K562 (cell line): Measurements from ENCODE around the gene NDUFC2. TPM values are rescaled to one million over a fixed set of nuclear protein-coding genes. Genes with fewer than 3 reads are reported as not detected.

ENCODE experiments used
- ATAC-seq: fragments of 200-7000 bp; cut with Tn5 transposase; 3 replicates; pipeline ENCODE4 v1.9.1; 2020; ENCODE audit warnings: moderate library complexity
- BruUV-seq: library from RNA; stranded (reverse); fragments of 400-500 nt; replicated peaks from 2 replicates; lab custom pipeline; 2021; lab: Mats Ljungman, UMichigan
- CTCF ChIA-PET: fragments of 300-600 bp; formaldehyde crosslinking; extraction: SDS; loops from one replicate; lab custom pipeline; 2021; ENCODE audit warnings: low intra/inter-chr PET ratio; lab: Yijun Ruan, JAX
- POLR2A ChIA-PET: fragments of 300-600, 350-650 bp; sonication (Branson Sonifier 250); formaldehyde crosslinking; extraction: SDS; loops from one replicate; lab custom pipeline; 2021; ENCODE audit warnings: antibody characterized with exemption, inconsistent platforms; lab: Yijun Ruan, JAX
- DNase-seq, 4 experiments: peaks; one replicate each; pipeline versions ENCODE4 v3.0.0 to v3.0.0-alpha.2; 2011 to 2018; ENCODE audit warnings: low spot score in 3 of 4, mixed read lengths in 3 of 4; ENCODE audit errors: extremely low read depth in 1 of 4
- FAIRE-seq: peaks from 2 replicates; lab custom pipeline; 2011; peaks lifted over from hg19 to GRCh38; lab: Jason Lieb, UNC
- H2AFZ ChIP-seq: 2 replicates; pipeline ENCODE4 v1.6.0; 2011; ENCODE audit warnings: low read depth, low read length, control low read depth, inconsistent platforms
- H3K27ac ChIP-seq: fragments of 200-600 bp; 3 replicates; pipeline ENCODE4 v1.8.0; 2011; ENCODE audit warnings: low read depth, mild to moderate bottlenecking, control low read depth, inconsistent platforms, low read length, moderate library complexity, mixed read lengths; ENCODE audit errors: extremely low read depth
- H3K27me3 ChIP-seq, 2 experiments: fragments of 300-600 bp in 1 of 2; 2 replicates in 1 of 2; 3 replicates in 1 of 2; pipeline versions ENCODE4 v1.6.0 to v1.8.0; 2011; ENCODE audit warnings: inconsistent platforms in 2 of 2, low read length in 2 of 2, mild to moderate bottlenecking in 1 of 2, mixed read lengths in 1 of 2, moderate library complexity in 1 of 2; ENCODE audit not compliant: control insufficient read depth in 2 of 2, insufficient read depth in 2 of 2
- H3K36me3 ChIP-seq: fragments of 300-600 bp; 3 replicates; pipeline ENCODE4 v1.8.0; 2011; ENCODE audit warnings: mild to moderate bottlenecking, low read length, inconsistent platforms; ENCODE audit not compliant: control insufficient read depth, insufficient read depth
- H3K4me1 ChIP-seq, 2 experiments: fragments of 200-600 bp in 1 of 2; replicated peaks in 1 of 2; 2 replicates in 1 of 2; 3 replicates in 1 of 2; pipeline versions ENCODE4 v1.5.1 to v1.8.0; 2011; ENCODE audit warnings: inconsistent platforms in 2 of 2, low read length in 2 of 2, mild to moderate bottlenecking in 1 of 2, mixed read lengths in 1 of 2, moderate library complexity in 1 of 2; ENCODE audit not compliant: control insufficient read depth in 2 of 2, insufficient read depth in 2 of 2
- H3K4me2 ChIP-seq: 2 replicates; pipeline ENCODE4 v1.6.1; 2011; ENCODE audit warnings: low read length, control low read depth, inconsistent platforms, mixed read lengths; ENCODE audit not compliant: insufficient read depth
- H3K4me3 ChIP-seq: fragments of 200-600 bp; sonication (generic), shearing (Covaris generic); 2 replicates; pipeline ENCODE4 v1.5.1; 2016; ENCODE audit warnings: control low read depth, inconsistent platforms
- H3K79me2 ChIP-seq: fragments of 200-600 bp; 3 replicates; pipeline ENCODE4 v1.8.0; 2011; ENCODE audit warnings: low read length, inconsistent platforms; ENCODE audit not compliant: control insufficient read depth, insufficient read depth
- H3K9ac ChIP-seq, 2 experiments: 2 replicates each; pipeline versions ENCODE4 v1.6.0 to v1.6.1; 2011; ENCODE audit warnings: low read depth in 2 of 2, low read length in 2 of 2, control low read depth in 1 of 2, inconsistent platforms in 1 of 2, mild to moderate bottlenecking in 1 of 2, mixed read lengths in 1 of 2; ENCODE audit not compliant: insufficient read depth in 1 of 2
- H3K9me1 ChIP-seq: one replicate; pipeline ENCODE4 v1.6.0; 2011; ENCODE audit warnings: inconsistent platforms, mild to moderate bottlenecking, low read length, moderate library complexity; ENCODE audit not compliant: control insufficient read depth, insufficient read depth
- H3K9me3 ChIP-seq: replicated peaks from 2 replicates; pipeline ENCODE4 v1.5.1; 2011; ENCODE audit warnings: low read depth, low read length, inconsistent platforms; ENCODE audit not compliant: control insufficient read depth, insufficient read depth
- H4K20me1 ChIP-seq: replicated peaks from 2 replicates; pipeline ENCODE4 v1.6.1; 2011; ENCODE audit warnings: low read length, inconsistent platforms, mixed read lengths; ENCODE audit not compliant: control insufficient read depth, insufficient read depth
- CBFA2T3 ChIP-seq: fragments of 450-650 bp; IDR thresholded peaks from 2 replicates; pipeline ENCODE4 v1.6.1; 2017
- GABPB2 ChIP-seq: fragments of 250-450 bp; sonication (Bioruptor Pico); conservative IDR thresholded peaks from 2 replicates; pipeline ENCODE4 v1.5.1; 2021; ENCODE audit warnings: mild to moderate bottlenecking
- HIVEP1 ChIP-seq: fragments of 250-450 bp; sonication (Bioruptor Pico); IDR thresholded peaks from 2 replicates; pipeline ENCODE4 v1.4.0; 2020; ENCODE audit warnings: mild to moderate bottlenecking
- KAT7 ChIP-seq: sonication (generic); formaldehyde crosslinking; IDR thresholded peaks from 2 replicates; pipeline ENCODE4 v1.8.0; 2022; ENCODE audit warnings: missing genetic modification reagents, mild to moderate bottlenecking, borderline replicate concordance
- MTF1 ChIP-seq: fragments of 250-450 bp; sonication (Bioruptor Pico); IDR thresholded peaks from 2 replicates; pipeline ENCODE4 v1.9.0; 2021; ENCODE audit warnings: moderate library complexity, mild to moderate bottlenecking, inconsistent platforms, borderline replicate concordance
- MYC ChIP-seq, 2 experiments: fragments of 250-450 bp in 1 of 2; sonication (Bioruptor Pico) in 1 of 2; IDR thresholded peaks; 2 replicates each; pipeline versions ENCODE4 v1.5.1 to v1.6.1; 2012 to 2021; ENCODE audit warnings: low read depth in 2 of 2, borderline replicate concordance in 1 of 2, improper control_type of control experiment in 1 of 2, low read length in 1 of 2, mild to moderate bottlenecking in 1 of 2, moderate library complexity in 1 of 2
- NFRKB ChIP-seq: fragments of 450-650 bp; IDR thresholded peaks from 2 replicates; pipeline ENCODE4 v1.6.1; 2016; ENCODE audit warnings: low read depth
- RAD51 ChIP-seq: fragments of 450-650 bp; IDR thresholded peaks from 2 replicates; pipeline ENCODE4 v1.7.1; 2016; ENCODE audit warnings: low read depth, mild to moderate bottlenecking, borderline replicate concordance
- RBM25 ChIP-seq: fragments of 200-400 bp; formaldehyde crosslinking; IDR thresholded peaks from 2 replicates; pipeline ENCODE4 v1.6.1; 2018; ENCODE audit warnings: low read length, low read depth, moderate library complexity; ENCODE audit not compliant: severe bottlenecking
- SMAD2 ChIP-seq: fragments of 150-350 bp; IDR thresholded peaks from 2 replicates; pipeline ENCODE4 v1.6.1; 2014; ENCODE audit warnings: low read depth, mild to moderate bottlenecking, low read length
- SPI1 ChIP-seq: IDR thresholded peaks from 2 replicates; pipeline ENCODE4 v1.6.1; 2011; ENCODE audit warnings: low read depth, low read length, control low read depth, borderline replicate concordance
- SREBF1 ChIP-seq: fragments of 150-350 bp; IDR thresholded peaks from 2 replicates; pipeline ENCODE4 v1.6.1; 2014; ENCODE audit warnings: antibody characterized with exemption, low read depth, low read length, borderline replicate concordance
- SRF ChIP-seq, 2 experiments: fragments of 250-450, 450-650 bp in 1 of 2; sonication (Bioruptor Pico) in 1 of 2; sonication (generic) in 1 of 2; formaldehyde crosslinking; IDR thresholded peaks; 2 replicates each; pipeline versions ENCODE4 v1.5.0 to v1.5.1; 2020 to 2022; ENCODE audit warnings: mild to moderate bottlenecking in 1 of 2, missing genetic modification reagents in 1 of 2
- TCF7L2 ChIP-seq: fragments of 150-350 bp; IDR thresholded peaks from 2 replicates; pipeline ENCODE4 v1.6.1; 2016; ENCODE audit warnings: low read depth, mild to moderate bottlenecking, low read length, moderate library complexity
- ZC3H4 ChIP-seq: sonication (generic); formaldehyde crosslinking; IDR thresholded peaks from 2 replicates; pipeline ENCODE4 v1.9.0; 2021; ENCODE audit warnings: missing genetic modification reagents, borderline replicate concordance
- ZKSCAN8 ChIP-seq: fragments of 200-800 bp; sonication (Bioruptor generic); IDR thresholded peaks from 2 replicates; pipeline ENCODE4 v1.6.1; 2016; ENCODE audit warnings: missing genetic modification characterization, missing compliant biosample characterization
- ZNF12 ChIP-seq: sonication (generic); formaldehyde crosslinking; IDR thresholded peaks from 2 replicates; pipeline ENCODE4 v1.4.0; 2020; ENCODE audit warnings: mild to moderate bottlenecking, missing genetic modification reagents
- ZNF224 ChIP-seq: sonication (generic); formaldehyde crosslinking; IDR thresholded peaks from 2 replicates; pipeline ENCODE4 v1.8.0; 2022; ENCODE audit warnings: mild to moderate bottlenecking, missing genetic modification reagents
- ZNF263 ChIP-seq: sonication (generic); formaldehyde crosslinking; IDR thresholded peaks from 2 replicates; pipeline ENCODE4 v1.8.0; 2022; ENCODE audit warnings: mild to moderate bottlenecking, missing genetic modification reagents, borderline replicate concordance
- ZNF3 ChIP-seq: fragments of 250-450 bp; sonication (Bioruptor Pico); IDR thresholded peaks from 2 replicates; pipeline ENCODE4 v1.5.0; 2021; ENCODE audit warnings: mild to moderate bottlenecking, moderate library complexity
- ZNF384 ChIP-seq: IDR thresholded peaks from 2 replicates; pipeline ENCODE4 v1.6.1; 2012; ENCODE audit warnings: low read depth, low read length, improper control_type of control experiment
- ZNF589 ChIP-seq: fragments of 200-800 bp; sonication (Bioruptor generic); IDR thresholded peaks from 2 replicates; pipeline ENCODE4 v1.6.1; 2016; ENCODE audit warnings: low read depth, missing genetic modification characterization, missing compliant biosample characterization
- WGBS: fragments of 100-300 bp; shearing (Covaris generic); methylation state at CpG from one replicate; pipeline ENCODE4 v1.1.6; 2016; ENCODE audit warnings: low coverage, mixed read lengths; ENCODE audit not compliant: insufficient coverage; ENCODE audit errors: missing lambda C conversion rate; 5-methylcytosine and 5-hydroxymethylcytosine counted together
- in situ Hi-C: fragments of 300-500 bp; cut with MboI; formaldehyde crosslinking; loops from 4 replicates; pipeline ENCODE4 v1.15.0; 2018; ENCODE audit warnings: inconsistent platforms, mixed read lengths
- intact Hi-C: fragments of 100-400 bp; cut with micrococcal nuclease; formaldehyde crosslinking; loops from 2 replicates; pipeline ENCODE4 v1.14.2; 2022
- polyA plus RNA-seq, 8 experiments: library from polyadenylated mRNA; depleted of rRNA in 4 of 8; stranded (reverse) in 5 of 8; unstranded in 3 of 8; fragments of >200 nt; fragmentation: Nextera tagmentation in 2 of 8; fragmentation: Illumina TruSeq in 1 of 8; extraction: Ambion mirVana in 2 of 8; extraction: Trizol in 1 of 8; gene quantifications; 2 replicates each; pipeline versions ENCODE4 v1.2.1 to v1.2.3, GENCODE V29; 2011 to 2014; ENCODE audit warnings: inconsistent platforms in 1 of 8, missing spikeins in 1 of 8
- total RNA-seq, 7 experiments: library from RNA; depleted of rRNA in 6 of 7; stranded (reverse); fragments of >200 nt in 6 of 7; fragmentation: Illumina TruSeq in 2 of 7; extraction: Trizol in 2 of 7; gene quantifications; 2 replicates each; pipeline versions ENCODE4 v1.2.1 to v1.2.3, GENCODE V29; 2011 to 2021; ENCODE audit warnings: low replicate concordance in 1 of 7

Gene NDUFC2
- total and polyA plus RNA-seq, 9 of the 15 experiments (the other 6 are each of a cell fraction or from before 2014, with no cell fraction given) = 168 to 1,119 (median 442) TPM

DNA sequence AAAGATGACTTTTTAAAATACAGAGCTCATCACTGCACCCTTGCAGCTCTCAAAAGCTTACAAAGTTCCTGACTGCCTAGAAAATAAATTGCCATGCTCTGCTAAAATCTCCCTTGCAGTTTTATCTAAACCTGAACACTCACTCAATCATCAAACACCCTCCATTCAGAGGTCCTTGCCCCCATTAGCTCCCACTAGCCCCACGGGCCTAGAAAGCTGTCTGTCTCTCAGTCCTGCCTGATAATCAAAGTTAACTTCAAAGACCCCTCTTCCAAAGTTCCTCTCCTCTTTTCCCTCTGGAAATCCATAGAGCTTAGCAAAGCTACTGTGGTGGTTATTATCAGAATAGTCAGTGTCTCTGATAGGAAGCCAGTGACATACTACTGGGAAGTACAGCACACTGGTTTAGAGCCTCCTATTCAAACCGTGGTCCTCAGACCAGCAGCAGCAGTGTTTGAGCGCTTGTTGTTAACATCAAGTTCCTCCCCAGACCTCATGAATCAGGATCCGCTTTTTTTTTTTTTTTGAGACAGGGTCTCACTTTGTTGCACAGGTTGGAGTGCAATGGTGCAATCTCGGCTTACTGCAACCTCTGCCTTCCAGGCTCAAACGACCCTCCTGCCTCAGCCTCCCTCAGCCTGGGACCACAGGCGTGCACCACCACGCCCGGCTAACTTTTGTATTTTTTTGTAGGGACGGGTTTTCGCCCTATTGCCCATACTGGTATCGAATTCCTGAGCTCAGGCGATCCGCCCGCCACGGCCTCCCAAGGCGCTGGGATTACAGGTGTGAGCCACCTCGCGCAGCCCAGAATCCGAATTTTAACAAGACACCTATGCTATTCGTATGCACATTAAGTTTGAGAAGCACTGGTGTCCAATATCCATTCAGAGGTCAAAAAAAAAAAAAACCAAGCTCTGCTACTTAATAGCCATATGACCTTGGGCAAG is 1.2 kb downstream of the NDUFC2 start:
- POLR2A ChIA-PET = interaction anchor here (0.6 to 2.9 kb wide), 18 partner anchors 8 to 309 kb away, joined by 3 to 18 read pairs (median 4); partner anchors contain the start of genes ALG8, INTS4 and THRSP
- no peaks in the 10 kb centered on the region for H3K9me1 ChIP-seq
- peaks cover 9% of the 10 kb centered on the region; the same call in 1 of the 2 replicates for H4K20me1 ChIP-seq
- 0% methylated on average over 18 of the region's 21 CpGs for WGBS
- CTCF ChIA-PET = no interaction called here
- H3K9ac ChIP-seq = peak overlapping the region; percentile 91 to 99
- H3K4me3 ChIP-seq = peak overlapping the region; percentile 92
- no peaks in the 10 kb centered on the region for H3K27me3 ChIP-seq
- H2AFZ ChIP-seq = peak overlapping the region; percentile 95; the same call in 1 of the 2 replicates
- DNase-seq (peak in 1 of 4 experiments; percentile 48), FAIRE-seq (no peak), ATAC-seq (peak; percentile 11)
- in situ Hi-C loops (no loop called here), intact Hi-C loops (loop anchor here (1.0 to 2.0 kb wide), 2 partner anchors 27 to 60 kb away; partner anchors contain the start of gene ALG8)
- peaks cover 72% of the 10 kb centered on the region for H3K79me2 ChIP-seq
- H3K27ac ChIP-seq = peak overlapping the region; percentile 90
- peaks cover 23 to 35% of the 10 kb centered on the region in 2 experiments for H3K4me1 ChIP-seq
- H3K9me3 ChIP-seq = no peaks in the 10 kb centered on the region
- H3K4me2 ChIP-seq = peak overlapping the region; percentile 99
- BruUV-seq = no TSS peak
- peaks cover 30% of the 10 kb centered on the region for H3K36me3 ChIP-seq
- TF ChIP-seq GABPB2 (CRISPR knock-in tag) (no peak), KAT7 (no peak), CBFA2T3 (peak; percentile 29; the same call in 1 of the 2 replicates), RBM25 (no peak), ZC3H4 (CRISPR knock-in tag) (no peak), NFRKB (no peak), ZNF12 (CRISPR knock-in tag) (no peak), MTF1 (CRISPR knock-in tag) (no peak), SMAD2 (no peak), ZNF263 (CRISPR knock-in tag) (0 out of 2 replicates have a peak, but pooled peaks have one; percentile 12), MYC (IDR thresholded peaks at IDR 0.05; ENCODE audit: low read depth, low read length) (no peak), MYC (CRISPR knock-in tag; IDR thresholded peaks at IDR 0.05; ENCODE audit: borderline replicate concordance, low read depth) (no peak), ZNF384 (peak; percentile 79), ZKSCAN8 (CRISPR knock-in tag) (peak; percentile 95), TCF7L2 (no peak), SRF (CRISPR knock-in tag; IDR thresholded peaks at IDR 0.05) (no peak), HIVEP1 (no peak), ZNF589 (CRISPR knock-in tag) (no peak), SPI1 (peak; percentile 41; the same call in 1 of the 2 replicates), ZNF224 (CRISPR knock-in tag) (no peak), ZNF3 (CRISPR knock-in tag) (0 out of 2 replicates have a peak, but pooled peaks have one; percentile 5), SREBF1 (no peak), RAD51 (no peak)
